Measurements from ENCODE around the gene TNFAIP3. TPM values are rescaled to one million over a fixed set of nuclear protein-coding genes. Genes with fewer than 3 reads are reported as not detected.

TNFAIP3 gene
- polyA plus RNA-seq, 1 experiment: 6.3 TPM

Other genes starting within 250 kb of the TNFAIP3 start
- 47.5 and 52.3 TPM in 2 replicates for gene PERP, start 240.2 kb downstream of the TNFAIP3 start, polyA plus RNA-seq (2011; rRNA removed)